Liver (tissue), 9 donors: ENCODE results near the gene ARPC3. TPM values are rescaled to one million over a fixed set of nuclear protein-coding genes. Genes with fewer than 3 reads are reported as not detected.

ENCODE experiments used
- DNase-seq: peaks from one replicate; pipeline ENCODE4 v3.0.0-alpha.2; 2017; ENCODE audit warnings: low spot score
- H3K27ac ChIP-seq, 2 donors: one replicate each; pipeline ENCODE4 v1.7.0; 2013; ENCODE audit warnings: inconsistent platforms in 2 of 2, low read length in 2 of 2, control low read depth in 1 of 2, low read depth in 1 of 2, mild to moderate bottlenecking in 1 of 2
- H3K27me3 ChIP-seq, 4 donors: one replicate each; pipeline versions ENCODE4 v1.6.1 to v1.7.0; 2013; ENCODE audit warnings: low read length in 3 of 4, inconsistent platforms in 1 of 4, mild to moderate bottlenecking in 1 of 4, moderate library complexity in 1 of 4; ENCODE audit not compliant: control insufficient read depth in 4 of 4, insufficient read depth in 4 of 4
- H3K36me3 ChIP-seq, 4 donors: one replicate each; pipeline versions ENCODE4 v1.6.1 to v1.7.0; 2013; ENCODE audit warnings: low read length in 3 of 4, mild to moderate bottlenecking in 3 of 4, low read depth in 1 of 4, moderate library complexity in 1 of 4; ENCODE audit not compliant: control insufficient read depth in 4 of 4, insufficient read depth in 3 of 4
- H3K4me1 ChIP-seq, 4 donors: one replicate each; pipeline versions ENCODE4 v1.6.1 to v1.7.0; 2013; ENCODE audit warnings: low read length in 3 of 4, mild to moderate bottlenecking in 3 of 4, moderate library complexity in 1 of 4; ENCODE audit not compliant: control insufficient read depth in 4 of 4, insufficient read depth in 4 of 4
- H3K4me3 ChIP-seq, 3 donors: one replicate each; pipeline versions ENCODE4 v1.6.1 to v1.7.0; 2013; ENCODE audit warnings: low read length in 3 of 3, control low read depth in 1 of 3, low read depth in 1 of 3, mild to moderate bottlenecking in 1 of 3
- H3K9ac ChIP-seq, 2 donors: one replicate each; pipeline ENCODE4 v1.7.0; 2013; ENCODE audit warnings: low read length in 2 of 2, mild to moderate bottlenecking in 2 of 2, moderate library complexity in 2 of 2, control low read depth in 1 of 2, low read depth in 1 of 2
- H3K9me3 ChIP-seq, 4 donors: one replicate each; pipeline versions ENCODE4 v1.6.1 to v1.7.0; 2013; ENCODE audit warnings: low read length in 3 of 4; ENCODE audit not compliant: control insufficient read depth in 4 of 4
- EGR1 ChIP-seq, 2 donors: IDR thresholded peaks; 2 replicates each; pipeline ENCODE4 v1.6.1; 2016 to 2018; ENCODE audit warnings: antibody characterized with exemption in 2 of 2, low read depth in 2 of 2
- FOXA1 ChIP-seq: IDR thresholded peaks from 2 replicates; pipeline ENCODE4 v1.6.1; 2016; ENCODE audit warnings: antibody characterized with exemption
- FOXA2 ChIP-seq: IDR thresholded peaks from 2 replicates; pipeline ENCODE4 v1.6.1; 2016; ENCODE audit warnings: antibody characterized with exemption
- GABPA ChIP-seq, 2 donors: IDR thresholded peaks in 1 of 2; conservative IDR thresholded peaks in 1 of 2; 2 replicates each; pipeline ENCODE4 v1.6.1; 2016; ENCODE audit warnings: antibody characterized with exemption in 2 of 2, mild to moderate bottlenecking in 1 of 2, moderate library complexity in 1 of 2
- HNF4A ChIP-seq, 2 donors: conservative IDR thresholded peaks; 2 replicates each; pipeline ENCODE4 v1.6.1; 2016; ENCODE audit warnings: antibody characterized with exemption in 2 of 2, mild to moderate bottlenecking in 2 of 2
- HNF4G ChIP-seq: IDR thresholded peaks from 2 replicates; pipeline ENCODE4 v1.6.1; 2016; ENCODE audit warnings: antibody characterized with exemption
- JUND ChIP-seq, 2 donors: IDR thresholded peaks; 2 replicates each; pipeline ENCODE4 v1.6.1; 2016; ENCODE audit warnings: antibody characterized with exemption in 2 of 2
- NR2F2 ChIP-seq: IDR thresholded peaks from 2 replicates; pipeline ENCODE4 v1.6.1; 2016; ENCODE audit warnings: antibody characterized with exemption
- RAD21 ChIP-seq, 2 donors: IDR thresholded peaks; 2 replicates each; pipeline ENCODE4 v1.6.1; 2016; ENCODE audit warnings: antibody characterized with exemption in 2 of 2, mild to moderate bottlenecking in 2 of 2
- RXRA ChIP-seq, 2 donors: IDR thresholded peaks; 2 replicates each; pipeline ENCODE4 v1.6.1; 2017 to 2018; ENCODE audit warnings: antibody characterized with exemption in 2 of 2, mild to moderate bottlenecking in 1 of 2
- SP1 ChIP-seq: IDR thresholded peaks from 2 replicates; pipeline ENCODE4 v1.6.1; 2018; ENCODE audit warnings: antibody characterized with exemption, mild to moderate bottlenecking
- TAF1 ChIP-seq: conservative IDR thresholded peaks from 2 replicates; pipeline ENCODE4 v1.6.1; 2016; ENCODE audit warnings: antibody characterized with exemption, mild to moderate bottlenecking
- YY1 ChIP-seq: IDR thresholded peaks from 2 replicates; pipeline ENCODE4 v1.6.1; 2016; ENCODE audit warnings: antibody characterized with exemption, mild to moderate bottlenecking
- whole genome bisulfite sequencing: extraction: QIAGEN DNeasy Blood & Tissue Kit; methylation state at CpG from one replicate; pipeline ENCODE4 v1.1.7; 2013; 5-methylcytosine and 5-hydroxymethylcytosine counted together
- polyA plus RNA-seq, 2 donors: library from polyadenylated mRNA; stranded (reverse) in 1 of 2; unstranded in 1 of 2; fragments of 200-250 nt in 1 of 2; fragments of >200 nt in 1 of 2; fragmentation: Nextera tagmentation in 1 of 2; extraction: Ambion mirVana in 1 of 2; gene quantifications; one replicate each; pipeline versions ENCODE4 v1.2.1 to v1.2.3, GENCODE V29; 2013 to 2015
- total RNA-seq, 2 donors: library from RNA; depleted of rRNA; stranded (reverse); fragments of >200 nt; gene quantifications; one replicate each; pipeline ENCODE4 v1.2.3, GENCODE V29; 2014
- TF ChIP-seq, protein P1 (sequence below): fragments of 150-350 bp; IDR thresholded peaks from 2 replicates; pipeline ENCODE4 v1.5.1; 2017; ENCODE audit warnings: improper control_type of control experiment, low read depth, low read length; ENCODE audit not compliant: missing input control
- TF ChIP-seq, protein P2 (sequence below): IDR thresholded peaks from 2 replicates; pipeline ENCODE4 v1.6.1; 2016; ENCODE audit warnings: antibody characterized with exemption, mild to moderate bottlenecking
- TF ChIP-seq, protein P3 (sequence below): IDR thresholded peaks from 2 replicates; pipeline ENCODE4 v1.6.1; 2016; ENCODE audit warnings: antibody characterized with exemption
- TF ChIP-seq, protein P4 (sequence below): IDR thresholded peaks from 2 replicates; pipeline ENCODE4 v1.6.1; 2016; ENCODE audit warnings: antibody characterized with exemption
- TF ChIP-seq, protein P5 (sequence below): IDR thresholded peaks from 2 replicates; pipeline ENCODE4 v1.6.1; 2016; ENCODE audit warnings: antibody characterized with exemption
- donor health status: healthy.
- donor health status: healthy.
- donor health status: healthy.
- donor health status: healthy.
- donor health status: healthy.

Gene ARPC3
- total RNA-seq (100 to 1,000 TPM in 1 of 2 donors, 10 to 100 TPM in 1; 86.2 to 101 TPM), polyA plus RNA-seq (100 to 1,000 TPM; 130 to 140 TPM)

DNA sequence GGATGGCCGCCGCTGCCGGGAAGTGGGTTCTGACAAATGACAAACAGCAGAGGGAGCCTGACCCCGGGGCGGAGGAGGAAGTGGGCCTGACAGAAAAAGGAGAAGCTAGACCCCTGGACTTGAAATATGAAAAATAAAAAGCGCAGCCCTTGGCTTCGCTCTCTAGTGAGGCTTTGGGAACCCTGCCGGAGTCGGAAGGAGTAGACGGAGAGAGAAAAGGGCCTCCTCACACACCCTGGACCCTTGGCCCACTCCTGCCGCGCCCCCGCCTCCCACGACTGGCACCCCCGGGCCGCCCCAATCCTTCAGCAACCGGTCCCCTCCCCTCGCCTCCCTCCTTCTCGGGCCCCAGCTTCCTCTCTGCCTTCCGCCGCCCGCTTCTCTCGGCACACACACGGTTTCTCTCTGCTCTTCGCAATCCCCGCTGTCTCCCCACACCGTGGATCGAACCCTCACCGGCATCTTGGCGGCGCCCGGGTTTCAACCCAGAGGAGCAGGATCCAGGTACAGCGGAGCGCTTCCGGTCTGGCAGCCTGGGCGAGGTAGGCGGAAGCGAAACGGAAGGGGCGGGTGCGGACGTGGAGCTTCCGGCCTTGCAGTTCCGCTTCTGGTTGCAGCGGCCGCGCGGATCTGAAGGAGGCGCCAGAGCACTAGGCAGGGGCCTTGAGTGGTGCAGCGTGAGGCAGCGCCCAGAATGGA, at the start of gene ARPC3:
Gene ARPC3 (minus strand): TSS at position 539 of the 699 bp plus-strand sequence. CDS start 77 bp downstream, at position 462.
- DNase-seq: peak; percentile 93
- H3K27ac ChIP-seq: peak within 1 kb of the TSS; percentile 85 to 93
- no peaks in the 10 kb centered on the region for H3K9me3 ChIP-seq
- H3K36me3 ChIP-seq: peaks cover 0 to 8% (median 6%) of the 10 kb centered on the region in 4 donors
- H3K27me3 ChIP-seq: no peaks in the 10 kb centered on the region
- peak within 1 kb of the TSS; percentile 87 to 96 (median 88) for H3K4me3 ChIP-seq
- H3K9ac ChIP-seq: peak within 1 kb of the TSS; percentile 75 to 89
- under 1% methylated on average over 51 of the region's 51 CpGs for WGBS
- peak; percentile 27 for TF ChIP-seq HNF4G
- TF ChIP-seq JUND (IDR thresholded peaks at IDR 0.05): peak in 1 of 2 donors; percentile 19
- peak; percentile 72 for TF ChIP-seq YY1
- TF ChIP-seq FOXA2: no peak
- TF ChIP-seq EGR1 (IDR thresholded peaks at IDR 0.05; ENCODE audit: low read depth in 2 of 2): peak; percentile 94 to 98
- TF ChIP-seq, protein P1, sequence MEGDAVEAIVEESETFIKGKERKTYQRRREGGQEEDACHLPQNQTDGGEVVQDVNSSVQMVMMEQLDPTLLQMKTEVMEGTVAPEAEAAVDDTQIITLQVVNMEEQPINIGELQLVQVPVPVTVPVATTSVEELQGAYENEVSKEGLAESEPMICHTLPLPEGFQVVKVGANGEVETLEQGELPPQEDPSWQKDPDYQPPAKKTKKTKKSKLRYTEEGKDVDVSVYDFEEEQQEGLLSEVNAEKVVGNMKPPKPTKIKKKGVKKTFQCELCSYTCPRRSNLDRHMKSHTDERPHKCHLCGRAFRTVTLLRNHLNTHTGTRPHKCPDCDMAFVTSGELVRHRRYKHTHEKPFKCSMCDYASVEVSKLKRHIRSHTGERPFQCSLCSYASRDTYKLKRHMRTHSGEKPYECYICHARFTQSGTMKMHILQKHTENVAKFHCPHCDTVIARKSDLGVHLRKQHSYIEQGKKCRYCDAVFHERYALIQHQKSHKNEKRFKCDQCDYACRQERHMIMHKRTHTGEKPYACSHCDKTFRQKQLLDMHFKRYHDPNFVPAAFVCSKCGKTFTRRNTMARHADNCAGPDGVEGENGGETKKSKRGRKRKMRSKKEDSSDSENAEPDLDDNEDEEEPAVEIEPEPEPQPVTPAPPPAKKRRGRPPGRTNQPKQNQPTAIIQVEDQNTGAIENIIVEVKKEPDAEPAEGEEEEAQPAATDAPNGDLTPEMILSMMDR: peak; percentile 84
- TF ChIP-seq, protein P2, sequence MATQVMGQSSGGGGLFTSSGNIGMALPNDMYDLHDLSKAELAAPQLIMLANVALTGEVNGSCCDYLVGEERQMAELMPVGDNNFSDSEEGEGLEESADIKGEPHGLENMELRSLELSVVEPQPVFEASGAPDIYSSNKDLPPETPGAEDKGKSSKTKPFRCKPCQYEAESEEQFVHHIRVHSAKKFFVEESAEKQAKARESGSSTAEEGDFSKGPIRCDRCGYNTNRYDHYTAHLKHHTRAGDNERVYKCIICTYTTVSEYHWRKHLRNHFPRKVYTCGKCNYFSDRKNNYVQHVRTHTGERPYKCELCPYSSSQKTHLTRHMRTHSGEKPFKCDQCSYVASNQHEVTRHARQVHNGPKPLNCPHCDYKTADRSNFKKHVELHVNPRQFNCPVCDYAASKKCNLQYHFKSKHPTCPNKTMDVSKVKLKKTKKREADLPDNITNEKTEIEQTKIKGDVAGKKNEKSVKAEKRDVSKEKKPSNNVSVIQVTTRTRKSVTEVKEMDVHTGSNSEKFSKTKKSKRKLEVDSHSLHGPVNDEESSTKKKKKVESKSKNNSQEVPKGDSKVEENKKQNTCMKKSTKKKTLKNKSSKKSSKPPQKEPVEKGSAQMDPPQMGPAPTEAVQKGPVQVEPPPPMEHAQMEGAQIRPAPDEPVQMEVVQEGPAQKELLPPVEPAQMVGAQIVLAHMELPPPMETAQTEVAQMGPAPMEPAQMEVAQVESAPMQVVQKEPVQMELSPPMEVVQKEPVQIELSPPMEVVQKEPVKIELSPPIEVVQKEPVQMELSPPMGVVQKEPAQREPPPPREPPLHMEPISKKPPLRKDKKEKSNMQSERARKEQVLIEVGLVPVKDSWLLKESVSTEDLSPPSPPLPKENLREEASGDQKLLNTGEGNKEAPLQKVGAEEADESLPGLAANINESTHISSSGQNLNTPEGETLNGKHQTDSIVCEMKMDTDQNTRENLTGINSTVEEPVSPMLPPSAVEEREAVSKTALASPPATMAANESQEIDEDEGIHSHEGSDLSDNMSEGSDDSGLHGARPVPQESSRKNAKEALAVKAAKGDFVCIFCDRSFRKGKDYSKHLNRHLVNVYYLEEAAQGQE: peak; percentile 39
- TF ChIP-seq, protein P3, sequence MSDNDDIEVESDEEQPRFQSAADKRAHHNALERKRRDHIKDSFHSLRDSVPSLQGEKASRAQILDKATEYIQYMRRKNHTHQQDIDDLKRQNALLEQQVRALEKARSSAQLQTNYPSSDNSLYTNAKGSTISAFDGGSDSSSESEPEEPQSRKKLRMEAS: peak; percentile 98
- TF ChIP-seq NR2F2: peak; percentile 58
- TF ChIP-seq FOXA1: peak; percentile 11
- peak; percentile 87 to 97 for TF ChIP-seq GABPA (IDR thresholded peaks at IDR 0.05 in 1 of 2, conservative IDR thresholded peaks at IDR 0.05 in 1 of 2)
- peak; percentile 59 for TF ChIP-seq SP1
- TF ChIP-seq, protein P4, sequence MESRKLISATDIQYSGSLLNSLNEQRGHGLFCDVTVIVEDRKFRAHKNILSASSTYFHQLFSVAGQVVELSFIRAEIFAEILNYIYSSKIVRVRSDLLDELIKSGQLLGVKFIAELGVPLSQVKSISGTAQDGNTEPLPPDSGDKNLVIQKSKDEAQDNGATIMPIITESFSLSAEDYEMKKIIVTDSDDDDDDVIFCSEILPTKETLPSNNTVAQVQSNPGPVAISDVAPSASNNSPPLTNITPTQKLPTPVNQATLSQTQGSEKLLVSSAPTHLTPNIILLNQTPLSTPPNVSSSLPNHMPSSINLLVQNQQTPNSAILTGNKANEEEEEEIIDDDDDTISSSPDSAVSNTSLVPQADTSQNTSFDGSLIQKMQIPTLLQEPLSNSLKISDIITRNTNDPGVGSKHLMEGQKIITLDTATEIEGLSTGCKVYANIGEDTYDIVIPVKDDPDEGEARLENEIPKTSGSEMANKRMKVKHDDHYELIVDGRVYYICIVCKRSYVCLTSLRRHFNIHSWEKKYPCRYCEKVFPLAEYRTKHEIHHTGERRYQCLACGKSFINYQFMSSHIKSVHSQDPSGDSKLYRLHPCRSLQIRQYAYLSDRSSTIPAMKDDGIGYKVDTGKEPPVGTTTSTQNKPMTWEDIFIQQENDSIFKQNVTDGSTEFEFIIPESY: peak; percentile 44
- TF ChIP-seq HNF4A (conservative IDR thresholded peaks at IDR 0.05): peak; percentile 8 to 19
- TF ChIP-seq, protein P5, sequence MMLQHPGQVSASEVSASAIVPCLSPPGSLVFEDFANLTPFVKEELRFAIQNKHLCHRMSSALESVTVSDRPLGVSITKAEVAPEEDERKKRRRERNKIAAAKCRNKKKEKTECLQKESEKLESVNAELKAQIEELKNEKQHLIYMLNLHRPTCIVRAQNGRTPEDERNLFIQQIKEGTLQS: peak; percentile 30
- TF ChIP-seq TAF1: peak; percentile 85
- TF ChIP-seq RXRA (IDR thresholded peaks at IDR 0.05): peak; percentile 32 to 61
- TF ChIP-seq RAD21 (IDR thresholded peaks at IDR 0.05): peak; percentile 90 to 92
- H3K4me1 ChIP-seq: peaks cover 7 to 26% (median 13%) of the 10 kb centered on the region in 4 donors
